ENCODE measurements around the gene QRFP. TPM values are rescaled to one million over a fixed set of nuclear protein-coding genes. Genes with fewer than 3 reads are reported as not detected.

QRFP gene
- total RNA-seq, 1 experiment from 2014 or later = not detected

DNA sequence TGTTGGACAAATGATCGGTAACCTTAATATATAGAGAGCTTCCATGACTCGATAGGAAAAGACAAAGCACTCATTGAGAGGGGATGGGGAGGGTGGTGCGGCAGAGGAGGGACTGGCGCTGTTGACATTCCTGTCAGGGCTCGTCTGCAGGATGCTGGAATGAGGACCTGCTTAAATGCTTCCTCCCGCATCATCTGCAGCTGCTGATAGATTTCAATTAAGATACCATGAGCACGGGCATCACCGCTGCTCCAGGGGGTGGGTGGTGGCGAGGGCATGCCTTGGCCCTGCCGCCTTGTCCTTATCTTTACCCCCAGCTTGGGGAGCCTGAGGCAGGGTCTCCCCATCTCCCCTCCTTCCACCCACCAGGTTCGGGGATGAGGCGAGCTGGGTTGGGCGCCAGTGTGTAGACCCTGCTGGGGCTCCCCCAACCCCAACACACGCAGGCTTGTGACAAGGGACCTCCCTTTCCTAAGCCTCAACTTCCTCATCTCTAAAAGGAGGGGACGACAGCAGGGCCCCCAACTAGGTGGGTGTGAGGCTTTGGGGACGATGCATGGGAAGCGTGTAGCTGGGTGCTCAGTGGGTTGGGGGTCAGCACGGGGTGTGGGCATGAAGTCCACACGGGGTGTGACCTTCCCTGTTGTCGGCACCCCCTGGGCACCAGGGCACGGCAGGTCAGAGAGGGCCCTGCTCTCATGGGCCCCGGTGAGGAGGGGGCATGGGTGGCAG is 11.7 kb upstream of the QRFP start:
- Histone ChIP-seq H3K56ac (ENCODE audit: insufficient read length, low read depth, low read length) (no peak overlapping the region), H2BK120ac (ENCODE audit: low read depth, low read length, poor library complexity, severe bottlenecking) (no peak overlapping the region), H2BK15ac (ENCODE audit: low read depth, low read length) (no peak overlapping the region), H3K23ac (ENCODE audit: insufficient read length, low read depth, low read length) (no peak overlapping the region), H3K4me1 (ENCODE audit: insufficient read depth, low read length) (no peaks in the 10 kb centered on the region), H4K5ac (ENCODE audit: insufficient read length, low read depth, low read length) (no peak overlapping the region), H3K23me2 (ENCODE audit: insufficient read length, low read depth, low read length, poor library complexity, severe bottlenecking) (no peaks in the 10 kb centered on the region), H3K9me3 (ENCODE audit: control insufficient read depth, low read depth, low read length) (no peaks in the 10 kb centered on the region), H2AK5ac (ENCODE audit: insufficient read length, low read length) (no peak overlapping the region), H3K79me2 (ENCODE audit: insufficient read depth, low read length) (no peaks in the 10 kb centered on the region), H3K18ac (ENCODE audit: insufficient read length, low read depth, low read length) (no peak overlapping the region), H2AFZ (ENCODE audit: low read length) (no peak overlapping the region), H2BK5ac (ENCODE audit: insufficient read length, low read length) (no peak overlapping the region), H4K91ac (ENCODE audit: insufficient read length, low read depth, low read length) (no peak overlapping the region), H2BK20ac (ENCODE audit: low read depth, low read length, poor library complexity, severe bottlenecking) (no peak overlapping the region), H3K27me3 (ENCODE audit: insufficient read depth, low read length) (no peaks in the 10 kb centered on the region), H3K9ac (ENCODE audit: extremely low read depth, insufficient read length, low read length) (no peak overlapping the region), H3K4ac (ENCODE audit: low read depth, low read length) (no peak overlapping the region), H2BK12ac (ENCODE audit: insufficient read length, low read depth, low read length) (no peak overlapping the region), H3K79me1 (ENCODE audit: insufficient read depth, low read depth, low read length, poor library complexity, severe bottlenecking) (no peaks in the 10 kb centered on the region), H3K27ac (ENCODE audit: insufficient read length, low read depth, low read length) (no peak overlapping the region), H3T11ph (ENCODE audit: low read length) (no peak overlapping the region), H3K4me2 (ENCODE audit: insufficient read depth, insufficient read length, low read length) (no peak overlapping the region), H4K8ac (replicated peaks; ENCODE audit: insufficient read length, low read depth, low read length) (no peak overlapping the region), H3K14ac (ENCODE audit: insufficient read depth, low read length) (no peak overlapping the region; the same call in 1 of the 2 replicates), H4K20me1 (ENCODE audit: control insufficient read depth, insufficient read depth, insufficient read length) (no peaks in the 10 kb centered on the region)
- peaks cover 5 to 31% of the 10 kb centered on the region in 2 experiments for H3K4me1 Mint-ChIP-seq
- WGBS (ENCODE audit: extremely low coverage, insufficient read length, low lambda C conversion rate) = no CpG with 5 or more reads among the region's 22 CpGs
- H3K27ac Mint-ChIP-seq = no peak overlapping the region
- H3K27me3 Mint-ChIP-seq (ENCODE audit: low read depth) = no peaks in the 10 kb centered on the region
- no peak overlapping the region for H3K4me3 Mint-ChIP-seq
- DNase-seq = no peak
- H3K9me3 Mint-ChIP-seq = no peaks in the 10 kb centered on the region
- no peaks in the 10 kb centered on the region; a peak in 1 of 7 replicates for H3K36me3 Mint-ChIP-seq (ENCODE audit: insufficient read depth in 1 of 3, low read depth in 3 of 3)
- TF ChIP-seq, protein P1, sequence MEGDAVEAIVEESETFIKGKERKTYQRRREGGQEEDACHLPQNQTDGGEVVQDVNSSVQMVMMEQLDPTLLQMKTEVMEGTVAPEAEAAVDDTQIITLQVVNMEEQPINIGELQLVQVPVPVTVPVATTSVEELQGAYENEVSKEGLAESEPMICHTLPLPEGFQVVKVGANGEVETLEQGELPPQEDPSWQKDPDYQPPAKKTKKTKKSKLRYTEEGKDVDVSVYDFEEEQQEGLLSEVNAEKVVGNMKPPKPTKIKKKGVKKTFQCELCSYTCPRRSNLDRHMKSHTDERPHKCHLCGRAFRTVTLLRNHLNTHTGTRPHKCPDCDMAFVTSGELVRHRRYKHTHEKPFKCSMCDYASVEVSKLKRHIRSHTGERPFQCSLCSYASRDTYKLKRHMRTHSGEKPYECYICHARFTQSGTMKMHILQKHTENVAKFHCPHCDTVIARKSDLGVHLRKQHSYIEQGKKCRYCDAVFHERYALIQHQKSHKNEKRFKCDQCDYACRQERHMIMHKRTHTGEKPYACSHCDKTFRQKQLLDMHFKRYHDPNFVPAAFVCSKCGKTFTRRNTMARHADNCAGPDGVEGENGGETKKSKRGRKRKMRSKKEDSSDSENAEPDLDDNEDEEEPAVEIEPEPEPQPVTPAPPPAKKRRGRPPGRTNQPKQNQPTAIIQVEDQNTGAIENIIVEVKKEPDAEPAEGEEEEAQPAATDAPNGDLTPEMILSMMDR (conservative IDR thresholded peaks at IDR 0.05) = no peak
